Calu3 (cell line): Measurements from ENCODE around the gene BLOC1S5. TPM values are rescaled to one million over a fixed set of nuclear protein-coding genes. Genes with fewer than 3 reads are reported as not detected.

ENCODE experiments used
- BruUV-seq: library from RNA; stranded (reverse); fragments of 400-500 nt; replicated peaks from 2 replicates; lab custom pipeline; 2021; lab: Mats Ljungman, UMichigan
- CTCF ChIA-PET: fragments of 300-600 bp; sonication (Branson Sonifier 250); formaldehyde crosslinking; loops from one replicate; lab custom pipeline; 2022; ENCODE audit warnings: antibody characterized with exemption; lab: Charles Lee
- DNase-seq: peaks from one replicate; pipeline ENCODE4 v3.0.0; 2022
- H3K27ac Mint-ChIP-seq: one replicate; pipeline ENCODE4 v1.8.0; 2022; ENCODE audit warnings: mixed read lengths; ENCODE audit not compliant: unreplicated experiment
- H3K27me3 Mint-ChIP-seq: one replicate; pipeline ENCODE4 v1.8.0; 2022; ENCODE audit warnings: mixed read lengths; ENCODE audit not compliant: unreplicated experiment
- H3K36me3 Mint-ChIP-seq: one replicate; pipeline ENCODE4 v1.8.0; 2022; ENCODE audit warnings: mild to moderate bottlenecking, moderate library complexity, mixed read lengths; ENCODE audit not compliant: insufficient read depth, unreplicated experiment
- H3K4me1 Mint-ChIP-seq: one replicate; pipeline ENCODE4 v1.8.0; 2022; ENCODE audit warnings: mild to moderate bottlenecking, low read depth, mixed read lengths; ENCODE audit not compliant: unreplicated experiment
- H3K4me3 Mint-ChIP-seq: one replicate; pipeline ENCODE4 v1.8.0; 2022; ENCODE audit warnings: mild to moderate bottlenecking, low read depth, moderate library complexity, mixed read lengths; ENCODE audit not compliant: unreplicated experiment
- H3K9me3 Mint-ChIP-seq: one replicate; pipeline ENCODE4 v1.8.0; 2022; ENCODE audit warnings: low read depth, mixed read lengths; ENCODE audit not compliant: unreplicated experiment
- intact Hi-C: fragments of 100-400 bp; cut with micrococcal nuclease; formaldehyde crosslinking; loops from one replicate; pipeline ENCODE4 v1.10.0; 2022; ENCODE audit not compliant: unreplicated experiment
- total RNA-seq: library from RNA; stranded (reverse); gene quantifications from 2 replicates; pipeline ENCODE4 v1.2.3, GENCODE V29; 2022
- TF ChIP-seq, protein P1 (sequence below): fragments of 200-600 bp; IDR thresholded peaks from one replicate; pipeline ENCODE4 v1.8.0; 2022; ENCODE audit warnings: antibody characterized with exemption; ENCODE audit not compliant: unreplicated experiment

The BLOC1S5 gene
- total RNA-seq, 1 experiment from 2014 or later: 8.0 TPM

DNA sequence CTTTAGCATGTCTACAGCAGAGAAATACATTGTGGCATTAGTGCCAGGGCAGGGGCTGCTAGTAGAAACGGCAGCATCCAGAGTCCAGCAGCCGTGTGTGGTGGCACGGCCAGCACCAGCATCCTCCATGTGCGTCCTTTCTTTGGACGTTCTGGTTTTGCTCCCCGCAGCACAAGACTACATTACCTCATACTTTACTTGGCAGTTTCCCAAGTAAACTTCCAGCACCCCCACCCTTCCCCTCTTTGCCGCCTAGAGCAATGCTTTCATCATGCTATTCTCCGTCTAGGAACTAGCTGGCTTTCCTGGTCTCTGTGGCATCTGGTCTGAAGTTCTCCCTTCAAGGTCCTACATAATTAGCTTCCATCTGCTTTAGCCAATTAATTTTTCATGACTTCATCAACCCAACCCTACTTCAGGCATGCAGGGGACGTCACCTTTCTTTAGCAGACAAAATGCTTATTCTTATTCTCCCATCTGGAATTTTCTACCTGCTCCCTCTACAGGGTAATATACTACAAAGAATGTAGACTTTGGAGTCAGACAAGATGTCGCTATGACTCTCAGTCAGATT, 67.6 kb downstream of the BLOC1S5 start:
- DNase-seq: peak; percentile 2
- H3K9me3 Mint-ChIP-seq: no peaks in the 10 kb centered on the region
- no peaks in the 10 kb centered on the region for H3K4me1 Mint-ChIP-seq
- H3K27ac Mint-ChIP-seq: no peak overlapping the region
- BruUV-seq: no TSS peak
- no peaks in the 10 kb centered on the region for H3K27me3 Mint-ChIP-seq
- CTCF ChIA-PET: no interaction called here
- no peak overlapping the region for H3K4me3 Mint-ChIP-seq
- TF ChIP-seq, protein P1, sequence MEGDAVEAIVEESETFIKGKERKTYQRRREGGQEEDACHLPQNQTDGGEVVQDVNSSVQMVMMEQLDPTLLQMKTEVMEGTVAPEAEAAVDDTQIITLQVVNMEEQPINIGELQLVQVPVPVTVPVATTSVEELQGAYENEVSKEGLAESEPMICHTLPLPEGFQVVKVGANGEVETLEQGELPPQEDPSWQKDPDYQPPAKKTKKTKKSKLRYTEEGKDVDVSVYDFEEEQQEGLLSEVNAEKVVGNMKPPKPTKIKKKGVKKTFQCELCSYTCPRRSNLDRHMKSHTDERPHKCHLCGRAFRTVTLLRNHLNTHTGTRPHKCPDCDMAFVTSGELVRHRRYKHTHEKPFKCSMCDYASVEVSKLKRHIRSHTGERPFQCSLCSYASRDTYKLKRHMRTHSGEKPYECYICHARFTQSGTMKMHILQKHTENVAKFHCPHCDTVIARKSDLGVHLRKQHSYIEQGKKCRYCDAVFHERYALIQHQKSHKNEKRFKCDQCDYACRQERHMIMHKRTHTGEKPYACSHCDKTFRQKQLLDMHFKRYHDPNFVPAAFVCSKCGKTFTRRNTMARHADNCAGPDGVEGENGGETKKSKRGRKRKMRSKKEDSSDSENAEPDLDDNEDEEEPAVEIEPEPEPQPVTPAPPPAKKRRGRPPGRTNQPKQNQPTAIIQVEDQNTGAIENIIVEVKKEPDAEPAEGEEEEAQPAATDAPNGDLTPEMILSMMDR: no peak
- no peaks in the 10 kb centered on the region for H3K36me3 Mint-ChIP-seq
- intact Hi-C loops: loop anchor here (10.0 kb wide), 2 partner anchors 182 to 382 kb away; no protein-coding TSS in a partner anchor

DNA sequence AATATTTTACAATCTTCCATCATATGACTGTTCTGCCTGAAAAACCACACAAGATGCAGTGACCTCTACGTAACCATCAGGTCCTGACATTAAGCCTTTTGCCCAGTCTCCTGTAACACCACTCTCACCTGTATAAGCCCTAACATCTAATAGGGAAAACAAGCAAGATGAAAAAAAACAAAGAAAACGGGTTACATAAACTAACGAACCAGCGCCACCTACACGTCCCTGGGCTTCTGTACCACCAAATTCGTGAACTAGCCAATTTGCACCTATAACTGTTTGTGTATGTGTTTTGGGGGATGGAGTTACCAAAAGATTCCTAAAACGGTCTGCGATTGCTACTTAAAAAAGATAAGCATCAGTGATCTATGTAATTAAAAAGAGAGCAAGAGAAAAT, 70.2 kb downstream of the BLOC1S5 start:
- Mint-ChIP-seq H3K9me3 (no peaks in the 10 kb centered on the region), H3K27me3 (no peaks in the 10 kb centered on the region), H3K4me1 (no peaks in the 10 kb centered on the region), H3K4me3 (no peak overlapping the region), H3K36me3 (no peaks in the 10 kb centered on the region), H3K27ac (no peak overlapping the region)
- no peak for DNase-seq
- CTCF ChIA-PET: no interaction called here
- intact Hi-C loops: loop anchor here (5.0 to 10.0 kb wide), 3 partner anchors 97 to 379 kb away; no protein-coding TSS in a partner anchor
- BruUV-seq: no TSS peak
- TF ChIP-seq, protein P1: no peak

DNA sequence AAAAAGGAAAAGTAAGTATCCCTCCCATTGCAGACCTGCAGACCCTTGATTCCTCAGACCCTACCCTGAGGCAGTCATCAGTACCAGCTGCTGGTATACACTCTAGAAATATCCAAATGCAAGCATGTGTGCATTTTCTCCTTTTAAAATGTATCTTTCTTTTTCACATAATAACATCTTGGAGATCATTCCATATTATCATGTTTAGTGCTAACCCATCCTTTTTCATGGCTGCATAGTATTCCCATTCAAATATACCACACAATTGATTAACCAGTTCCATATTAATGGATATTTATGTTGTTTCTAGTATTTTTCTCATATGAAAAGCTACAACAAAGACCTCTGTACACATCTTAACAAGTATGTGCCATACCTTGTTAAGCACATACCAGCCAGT, 70.8 kb downstream of the BLOC1S5 start:
- H3K27ac Mint-ChIP-seq: no peak overlapping the region
- TF ChIP-seq, protein P1: no peak

DNA sequence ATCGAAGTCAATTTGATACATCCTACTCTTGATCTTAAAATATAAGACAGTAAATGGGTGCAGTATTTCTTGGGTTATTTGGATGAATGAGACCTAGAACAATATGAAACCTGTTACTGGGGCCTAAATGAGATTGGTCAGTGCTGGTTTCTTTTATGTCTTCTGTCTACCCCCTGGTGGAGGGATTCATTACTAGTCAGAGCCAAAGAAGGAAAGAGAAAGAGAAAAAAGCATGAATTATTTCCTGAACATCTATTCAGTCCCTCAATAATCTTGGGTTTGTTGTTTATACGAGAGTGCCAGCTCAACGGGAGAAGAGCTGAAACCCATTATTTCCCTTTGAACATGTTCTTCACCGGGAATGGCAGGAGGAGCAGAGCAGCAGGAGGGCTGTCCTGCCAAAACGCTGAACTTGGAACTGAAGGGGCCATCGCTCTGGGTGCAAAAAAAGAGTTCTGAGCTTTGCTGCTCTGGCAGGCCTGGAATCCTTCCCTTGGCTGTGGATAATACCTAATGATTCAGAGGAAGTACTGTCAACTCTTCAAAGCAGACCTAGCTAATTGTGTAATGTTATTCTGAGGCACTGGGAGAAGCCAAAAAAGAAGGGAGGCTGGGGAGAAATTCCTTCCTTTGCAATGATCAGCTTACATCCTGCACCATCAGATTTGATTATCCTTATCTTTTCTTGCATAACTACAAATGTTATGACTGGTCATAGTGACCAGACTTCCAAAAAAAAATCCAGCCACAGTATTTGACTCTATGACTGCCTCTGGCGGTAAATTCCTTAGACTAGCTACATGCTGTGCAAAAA, 72.0 kb downstream of the BLOC1S5 start:
- no peak overlapping the region for H3K4me3 Mint-ChIP-seq
- H3K4me1 Mint-ChIP-seq: no peaks in the 10 kb centered on the region
- TF ChIP-seq, protein P1: peak; percentile 19
- H3K27me3 Mint-ChIP-seq: no peaks in the 10 kb centered on the region
- DNase-seq: peak; percentile 9
- no peaks in the 10 kb centered on the region for H3K36me3 Mint-ChIP-seq
- CTCF ChIA-PET: no interaction called here
- BruUV-seq: no TSS peak
- H3K9me3 Mint-ChIP-seq: no peaks in the 10 kb centered on the region
- intact Hi-C loops: loop anchor here (1.0 to 10.0 kb wide), 4 partner anchors 95 to 377 kb away; no protein-coding TSS in a partner anchor
- H3K27ac Mint-ChIP-seq: no peak overlapping the region

More for the DNA sequence above, 70.8 kb downstream of the BLOC1S5 start:
- intact Hi-C loops: loop anchor here (5.0 to 10.0 kb wide), 3 partner anchors 96 to 379 kb away; no protein-coding TSS in a partner anchor
- H3K4me3 Mint-ChIP-seq: no peak overlapping the region
- no peaks in the 10 kb centered on the region for H3K27me3 Mint-ChIP-seq
- no peak for DNase-seq
- H3K9me3 Mint-ChIP-seq: no peaks in the 10 kb centered on the region
- CTCF ChIA-PET: no interaction called here
- H3K36me3 Mint-ChIP-seq: no peaks in the 10 kb centered on the region
- no TSS peak for BruUV-seq
- H3K4me1 Mint-ChIP-seq: no peaks in the 10 kb centered on the region
